GM12878 (cell line): ENCODE measurements around the gene UNC45A. TPM values are rescaled to one million over a fixed set of nuclear protein-coding genes. Genes with fewer than 3 reads are reported as not detected.

ENCODE experiments used
- ATAC-seq: fragments of 200-7000 bp; cut with Tn5 transposase; 3 replicates; pipeline ENCODE4 v1.9.1; 2020; ENCODE audit warnings: mild to moderate bottlenecking, moderate library complexity
- Bru-seq: library from RNA; stranded (reverse); fragments of 400-500 nt; gene quantifications from one replicate; lab custom pipeline; 2021; lab: Mats Ljungman, UMichigan
- BruChase-seq, 2 experiments: library from RNA; stranded (reverse); fragments of 400-500 nt; gene quantifications; one replicate each; lab custom pipeline; 2021; lab: Mats Ljungman, UMichigan
- BruUV-seq: library from RNA; stranded (reverse); fragments of 400-500 nt; replicated peaks from 2 replicates; lab custom pipeline; 2021; lab: Mats Ljungman, UMichigan
- CTCF ChIA-PET: fragments of 300-600 bp; sonication (Branson Sonifier 250); formaldehyde crosslinking; extraction: SDS; loops from one replicate; lab custom pipeline; 2021; ENCODE audit warnings: inconsistent platforms; lab: Yijun Ruan, JAX
- POLR2A ChIA-PET: fragments of 350-600 bp; formaldehyde crosslinking; extraction: SDS; loops from one replicate; lab custom pipeline; 2021; ENCODE audit warnings: inconsistent platforms; lab: Charles Lee
- RAD21 ChIA-PET: fragments of 300-600 bp; sonication (Branson Sonifier 250); formaldehyde crosslinking; loops from one replicate; lab custom pipeline; 2023; ENCODE audit warnings: antibody characterized with exemption; ENCODE audit not compliant: unreplicated experiment; lab: Charles Lee
- SMC1A ChIA-PET: fragments of 300-600 bp; sonication (Branson Sonifier 250); formaldehyde crosslinking; loops from one replicate; lab custom pipeline; 2023; ENCODE audit not compliant: unreplicated experiment, uncharacterized antibody; lab: Charles Lee
- DNase-seq: peaks from one replicate; pipeline ENCODE4 v3.0.0-alpha.2; 2011; ENCODE audit warnings: low read depth, low spot score
- FAIRE-seq: peaks from 3 replicates; lab custom pipeline; 2011; peaks lifted over from hg19 to GRCh38; lab: Jason Lieb, UNC
- H2AFZ ChIP-seq: 2 replicates; pipeline ENCODE4 v1.6.0; 2011; ENCODE audit warnings: low read depth, low read length, control low read depth; ENCODE audit not compliant: control insufficient read depth
- H3K27ac ChIP-seq: 2 replicates; pipeline ENCODE4 v1.5.1; 2011; ENCODE audit warnings: control low read depth; ENCODE audit not compliant: control insufficient read depth, insufficient read depth
- H3K27me3 ChIP-seq, 2 experiments: replicated peaks in 1 of 2; 2 replicates each; pipeline versions ENCODE4 v1.6.0 to v1.6.1; 2011; ENCODE audit warnings: low read length in 1 of 2; ENCODE audit not compliant: control insufficient read depth in 2 of 2, insufficient read depth in 2 of 2
- H3K36me3 ChIP-seq, 2 experiments: 2 replicates each; pipeline ENCODE4 v1.5.1; 2011; ENCODE audit warnings: low read length in 1 of 2; ENCODE audit not compliant: control insufficient read depth in 2 of 2, insufficient read depth in 2 of 2
- H3K4me1 ChIP-seq: 2 replicates; pipeline ENCODE4 v1.6.1; 2011; ENCODE audit warnings: mild to moderate bottlenecking, low read length, moderate library complexity, mixed read lengths; ENCODE audit not compliant: control insufficient read depth, insufficient read depth
- H3K4me2 ChIP-seq: 2 replicates; pipeline ENCODE4 v1.6.0; 2011; ENCODE audit warnings: control low read depth; ENCODE audit not compliant: control insufficient read depth, insufficient read depth
- H3K4me3 ChIP-seq: fragments of 200-600 bp; sonication (generic); 2 replicates; pipeline ENCODE4 v1.5.1; 2016
- H3K79me2 ChIP-seq: 2 replicates; pipeline ENCODE4 v1.6.0; 2011; ENCODE audit warnings: low read length; ENCODE audit not compliant: control insufficient read depth, insufficient read depth
- H3K9ac ChIP-seq: 2 replicates; pipeline ENCODE4 v1.8.0; 2011; ENCODE audit warnings: low read length, control low read depth, mixed read lengths; ENCODE audit not compliant: control insufficient read depth, insufficient read depth
- H3K9me3 ChIP-seq: replicated peaks from 3 replicates; pipeline ENCODE4 v1.5.1; 2011; ENCODE audit warnings: mild to moderate bottlenecking, low read length; ENCODE audit not compliant: control insufficient read depth, insufficient read depth
- H4K20me1 ChIP-seq: 2 replicates; pipeline ENCODE4 v1.6.0; 2011; ENCODE audit not compliant: control insufficient read depth, insufficient read depth
- ATF7 ChIP-seq: fragments of 450-650 bp; IDR thresholded peaks from 2 replicates; pipeline ENCODE4 v1.6.1; 2016; ENCODE audit warnings: low read depth, mild to moderate bottlenecking
- CBFB ChIP-seq: IDR thresholded peaks from 2 replicates; pipeline ENCODE4 v1.6.1; 2016; ENCODE audit warnings: antibody characterized with exemption, low read depth
- CREB1 ChIP-seq: IDR thresholded peaks from 2 replicates; pipeline ENCODE4 v1.6.1; 2012; ENCODE audit warnings: low read depth, mild to moderate bottlenecking, inconsistent platforms
- CREM ChIP-seq: IDR thresholded peaks from 2 replicates; pipeline ENCODE4 v1.6.1; 2014; ENCODE audit warnings: antibody characterized with exemption, low read depth
- CTCF ChIP-seq, 3 experiments: IDR thresholded peaks in 2 of 3; conservative IDR thresholded peaks in 1 of 3; 2 replicates each; pipeline ENCODE4 v1.5.1; 2011; ENCODE audit warnings: low read depth in 3 of 3, low read length in 3 of 3, mild to moderate bottlenecking in 3 of 3, control low read depth in 2 of 3, moderate library complexity in 2 of 3, inconsistent platforms in 1 of 3, mixed read lengths in 1 of 3; ENCODE audit not compliant: control insufficient read depth in 2 of 3, insufficient read depth in 1 of 3; ENCODE audit errors: extremely low read depth in 1 of 3
- KDM1A ChIP-seq: fragments of 200-600 bp; sonication (generic); IDR thresholded peaks from 2 replicates; pipeline ENCODE4 v1.6.1; 2016; ENCODE audit warnings: borderline replicate concordance
- MXI1 ChIP-seq: fragments of 150-350 bp; IDR thresholded peaks from 2 replicates; pipeline ENCODE4 v1.6.1; 2011; ENCODE audit warnings: low read depth, mild to moderate bottlenecking, inconsistent platforms, low read length, improper control_type of control experiment
- RCOR1 ChIP-seq: conservative IDR thresholded peaks from 2 replicates; pipeline ENCODE4 v1.6.1; 2012; ENCODE audit warnings: low read depth, low read length, improper control_type of control experiment
- SIN3A ChIP-seq: IDR thresholded peaks from 2 replicates; pipeline ENCODE4 v1.6.1; 2012; ENCODE audit warnings: low read depth, low read length, improper control_type of control experiment
- SUPT20H ChIP-seq: IDR thresholded peaks from 2 replicates; pipeline ENCODE4 v1.6.1; 2011; ENCODE audit warnings: low read depth, mild to moderate bottlenecking, low read length, moderate library complexity, borderline replicate concordance; ENCODE audit not compliant: control insufficient read depth
- whole genome bisulfite sequencing: methylation state at CpG from one replicate; pipeline ENCODE4 v1.1.6; 2016; ENCODE audit warnings: low lambda C conversion rate; ENCODE audit not compliant: insufficient replicate concordance, insufficient coverage; ENCODE audit errors: missing lambda C conversion rate; 5-methylcytosine and 5-hydroxymethylcytosine counted together
- in situ Hi-C: fragments of 300-500 bp; cut with MboI; formaldehyde crosslinking; loops from 9 replicates; pipeline ENCODE4 v1.14.3; 2018; ENCODE audit warnings: mixed read lengths
- intact Hi-C: fragments of 100-400 bp; cut with micrococcal nuclease; formaldehyde crosslinking; loops from one replicate; pipeline ENCODE4 v1.14.2; 2022; ENCODE audit not compliant: unreplicated experiment
- long read RNA-seq, 2 experiments: library from polyadenylated mRNA; unstranded; transcript quantifications; one replicate each; pipeline ENCODE4 v2.0.0, GENCODE V29; 2019 to 2020
- polyA minus RNA-seq, 3 experiments: library from RNA; depleted of rRNA, polyadenylated mRNA; stranded (reverse); fragments of >200 nt; gene quantifications; 2 replicates each; pipeline ENCODE4 v1.2.3, GENCODE V29; 2011
- polyA plus RNA-seq, 11 experiments: library from polyadenylated mRNA; depleted of rRNA in 4 of 11; unstranded in 6 of 11; stranded (reverse) in 5 of 11; fragments of >200 nt; fragmentation: Nextera tagmentation in 4 of 11; fragmentation: Illumina TruSeq in 1 of 11; extraction: Ambion mirVana in 4 of 11; extraction: Trizol in 1 of 11; gene quantifications; 1 replicate in 1 of 11; 2 replicates in 10 of 11; pipeline versions ENCODE4 v1.2.1 to v1.2.3, GENCODE V29; 2011 to 2016; ENCODE audit warnings: inconsistent platforms in 2 of 11, missing spikeins in 2 of 11, low read depth in 1 of 11
- total RNA-seq, 4 experiments: library from RNA; depleted of rRNA in 3 of 4; stranded (reverse); fragments of >200 nt in 3 of 4; fragmentation: Illumina TruSeq in 1 of 4; extraction: Trizol in 1 of 4; gene quantifications; 2 replicates each; pipeline versions ENCODE4 v1.2.1 to v1.2.3, GENCODE V29; 2013 to 2021
- TF ChIP-seq, protein P1 (sequence below): fragments of 450-650 bp; IDR thresholded peaks from 2 replicates; pipeline ENCODE4 v1.6.1; 2017; ENCODE audit warnings: mild to moderate bottlenecking, moderate library complexity

The UNC45A gene
- total RNA-seq (2013; cell fraction: nucleolus; rRNA removed) = 81.1 and 96.0 TPM in 2 replicates
- total RNA-seq (2014; rRNA removed) (31.6 and 40.4 TPM in 2 replicates), total RNA-seq (2014; rRNA removed; fragmentation: Illumina TruSeq; extraction: Trizol) (21.3 TPM in 2 replicates), total RNA-seq (2021) (56.3 and 58.9 TPM in 2 replicates), polyA plus RNA-seq (2011; rRNA removed) (24.2 and 40.5 TPM in 2 replicates), polyA plus RNA-seq (2014; fragmentation: Illumina TruSeq; extraction: Trizol) (12.6 and 22.1 TPM in 2 replicates), polyA plus RNA-seq (2014; fragmentation: Nextera tagmentation; extraction: Ambion mirVana) (10 to 100 TPM; 10.3 to 19.8 TPM), polyA plus RNA-seq (2014; rRNA removed) (44.5 and 48.8 TPM in 2 replicates), polyA plus RNA-seq (2016; fragmentation: Nextera tagmentation; extraction: Ambion mirVana) (10 to 100 TPM; 56.6 to 57.8 TPM), polyA minus RNA-seq (2011; rRNA and poly(A)+ RNA removed) (53.8 and 78.0 TPM in 2 replicates), Bru-seq, nascent RNA (percentile 65 among the genes with signal in this experiment), BruChase-seq, experiment 1, labeled RNA remaining after a 6-hour chase (percentile 74 among the genes with signal in this experiment), BruChase-seq, experiment 2, labeled RNA remaining after a 2-hour chase (percentile 69 among the genes with signal in this experiment)
- polyA plus RNA-seq (2011; ENCODE audit: low read depth) = 23.7 TPM
- polyA plus RNA-seq (2011; cell fraction: cytosol; rRNA removed) = 45.4 and 64.5 TPM in 2 replicates
- polyA plus RNA-seq (2011; cell fraction: nucleus; rRNA removed) = 188 and 193 TPM in 2 replicates
- polyA plus RNA-seq (2012) = 43.0 and 46.7 TPM in 2 replicates
- polyA minus RNA-seq (2011; cell fraction: cytosol; rRNA and poly(A)+ RNA removed) = 17.4 and 27.0 TPM in 2 replicates
- polyA minus RNA-seq (2011; cell fraction: nucleus; rRNA and poly(A)+ RNA removed) = 46.8 and 70.7 TPM in 2 replicates
- long read RNA-seq, experiment 1, transcript UNC45A-202 (20 exons, 3,252 nt) = major isoform, 8 of 28 reads
- long read RNA-seq, experiment 1, partial matches to known transcripts = 16 of 28 reads
- long read RNA-seq, experiment 1, other reads (novel, unspliced or antisense) = 4 of 28 reads
- long read RNA-seq, experiment 2, transcript UNC45A-202 (20 exons, 3,252 nt) = major isoform, 12 of 88 reads
- long read RNA-seq, experiment 2, partial matches to known transcripts = 69 of 88 reads
- long read RNA-seq, experiment 2, other reads (novel, unspliced or antisense) = 5 of 88 reads

DNA sequence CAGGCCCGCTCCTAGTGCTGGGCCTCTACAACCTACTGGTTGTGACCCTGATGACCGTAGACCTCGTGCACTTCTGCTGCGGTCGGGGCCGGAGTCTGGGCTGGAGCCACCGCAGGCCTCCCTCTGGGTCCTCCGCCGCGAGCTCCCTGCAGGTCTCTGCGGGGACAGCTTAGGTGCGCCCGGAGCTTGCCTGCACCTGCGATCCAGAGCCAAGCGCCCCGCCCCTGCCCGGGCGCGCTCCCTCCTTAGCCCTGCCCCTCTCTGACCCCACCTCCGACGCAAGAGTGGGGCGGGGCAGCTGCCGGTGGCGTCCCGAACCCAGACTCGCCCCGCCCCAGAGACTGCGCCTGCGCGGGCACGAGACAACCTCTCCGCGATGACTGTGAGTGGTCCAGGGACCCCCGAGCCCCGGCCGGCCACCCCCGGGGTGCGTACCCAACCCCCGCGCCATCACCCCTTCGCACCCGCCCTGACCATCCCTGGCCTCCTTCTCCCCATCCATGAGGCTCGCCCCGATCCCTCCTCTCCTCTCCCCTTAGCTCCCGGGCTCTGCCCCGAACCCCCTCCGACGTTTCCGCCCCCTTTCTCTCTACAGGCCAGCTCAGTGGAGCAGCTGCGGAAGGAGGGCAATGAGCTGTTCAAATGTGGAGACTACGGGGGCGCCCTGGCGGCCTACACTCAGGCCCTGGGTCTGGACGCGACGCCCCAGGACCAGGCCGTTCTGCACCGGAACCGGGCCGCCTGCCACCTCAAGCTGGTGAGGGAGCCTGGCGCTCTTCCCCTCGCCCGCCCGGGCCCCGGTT is at the start of gene UNC45A:
Gene UNC45A (plus strand): TSS at position 337 of the 803 bp plus-strand sequence. CDS start 40 bp downstream, at position 377.
- CTCF ChIA-PET = interaction anchor here (0.6 to 18.1 kb wide), 35 partner anchors 9 to 863 kb away, joined by 3 to 480 read pairs (median 4); partner anchors contain the start of genes FES, MAN2A2, RCCD1 and VPS33B
- Histone ChIP-seq H3K9ac (peak within 1 kb of the TSS; percentile 89), H3K79me2 (peaks cover 25% of the 10 kb centered on the region), H3K4me3 (peak within 1 kb of the TSS; percentile 79), H3K4me2 (peak within 1 kb of the TSS; percentile 91), H3K9me3 (no peaks in the 10 kb centered on the region), H4K20me1 (no peaks in the 10 kb centered on the region; the same call in 1 of the 2 replicates), H3K36me3 (peaks cover 3 to 5% of the 10 kb centered on the region in 2 experiments; a peak in 3 of 4 replicates), H3K27ac (peak within 1 kb of the TSS; percentile 75), H3K27me3 (no peaks in the 10 kb centered on the region), H2AFZ (peak within 1 kb of the TSS; percentile 91), H3K4me1 (peaks cover 31% of the 10 kb centered on the region)
- SMC1A ChIA-PET = interaction anchor here (0.7 to 9.2 kb wide), 14 partner anchors 11 to 703 kb away, joined by 3 to 225 read pairs (median 4); partner anchors contain the start of genes CRTC3, MAN2A2 and RCCD1
- DNase-seq (peak; percentile 60), FAIRE-seq (peak; percentile 89), ATAC-seq (peak; percentile 80)
- POLR2A ChIA-PET = interaction anchor here (0.5 to 7.0 kb wide), 15 partner anchors 10 to 933 kb away, joined by 3 to 113 read pairs (median 4); partner anchors contain the start of genes MAN2A2 and RCCD1
- no TSS peak for BruUV-seq
- intact Hi-C loops (loop anchor here (1.0 to 10.0 kb wide), 6 partner anchors 19 to 293 kb away; partner anchors contain the start of genes BLM and RCCD1), in situ Hi-C loops (no loop called here)
- RAD21 ChIA-PET = interaction anchor here (0.6 to 7.2 kb wide), 27 partner anchors 9 to 701 kb away, joined by 3 to 193 read pairs (median 4); partner anchors contain the start of genes BLM, CIB1, FES and GDPGP1
- WGBS = under 1% methylated on average over 36 of the region's 65 CpGs
- TF ChIP-seq CTCF (IDR thresholded peaks at IDR 0.05 in 2 of 3, conservative IDR thresholded peaks at IDR 0.05 in 1 of 3; ENCODE audit: control insufficient read depth in 2 of 3, extremely low read depth in 1 of 3, insufficient read depth in 1 of 3, low read depth in 3 of 3, low read length in 3 of 3) = no peak
- no peak; the same call in 1 of the 2 replicates for TF ChIP-seq SIN3A
- TF ChIP-seq CREB1 = no peak
- no peak for TF ChIP-seq CBFB
- TF ChIP-seq ATF7 = no peak; the same call in 1 of the 2 replicates
- no peak for TF ChIP-seq KDM1A
- no peak for TF ChIP-seq RCOR1
- no peak for TF ChIP-seq SUPT20H
- no peak for TF ChIP-seq CREM
- TF ChIP-seq, protein P1, sequence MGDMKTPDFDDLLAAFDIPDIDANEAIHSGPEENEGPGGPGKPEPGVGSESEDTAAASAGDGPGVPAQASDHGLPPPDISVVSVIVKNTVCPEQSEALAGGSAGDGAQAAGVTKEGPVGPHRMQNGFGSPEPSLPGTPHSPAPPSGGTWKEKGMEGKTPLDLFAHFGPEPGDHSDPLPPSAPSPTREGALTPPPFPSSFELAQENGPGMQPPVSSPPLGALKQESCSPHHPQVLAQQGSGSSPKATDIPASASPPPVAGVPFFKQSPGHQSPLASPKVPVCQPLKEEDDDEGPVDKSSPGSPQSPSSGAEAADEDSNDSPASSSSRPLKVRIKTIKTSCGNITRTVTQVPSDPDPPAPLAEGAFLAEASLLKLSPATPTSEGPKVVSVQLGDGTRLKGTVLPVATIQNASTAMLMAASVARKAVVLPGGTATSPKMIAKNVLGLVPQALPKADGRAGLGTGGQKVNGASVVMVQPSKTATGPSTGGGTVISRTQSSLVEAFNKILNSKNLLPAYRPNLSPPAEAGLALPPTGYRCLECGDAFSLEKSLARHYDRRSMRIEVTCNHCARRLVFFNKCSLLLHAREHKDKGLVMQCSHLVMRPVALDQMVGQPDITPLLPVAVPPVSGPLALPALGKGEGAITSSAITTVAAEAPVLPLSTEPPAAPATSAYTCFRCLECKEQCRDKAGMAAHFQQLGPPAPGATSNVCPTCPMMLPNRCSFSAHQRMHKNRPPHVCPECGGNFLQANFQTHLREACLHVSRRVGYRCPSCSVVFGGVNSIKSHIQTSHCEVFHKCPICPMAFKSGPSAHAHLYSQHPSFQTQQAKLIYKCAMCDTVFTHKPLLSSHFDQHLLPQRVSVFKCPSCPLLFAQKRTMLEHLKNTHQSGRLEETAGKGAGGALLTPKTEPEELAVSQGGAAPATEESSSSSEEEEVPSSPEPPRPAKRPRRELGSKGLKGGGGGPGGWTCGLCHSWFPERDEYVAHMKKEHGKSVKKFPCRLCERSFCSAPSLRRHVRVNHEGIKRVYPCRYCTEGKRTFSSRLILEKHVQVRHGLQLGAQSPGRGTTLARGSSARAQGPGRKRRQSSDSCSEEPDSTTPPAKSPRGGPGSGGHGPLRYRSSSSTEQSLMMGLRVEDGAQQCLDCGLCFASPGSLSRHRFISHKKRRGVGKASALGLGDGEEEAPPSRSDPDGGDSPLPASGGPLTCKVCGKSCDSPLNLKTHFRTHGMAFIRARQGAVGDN = no peak
- TF ChIP-seq MXI1 = no peak; the same call in 1 of the 2 replicates
